ENCODE data around the gene ZDHHC11B. TPM values are rescaled to one million over a fixed set of nuclear protein-coding genes. Genes with fewer than 3 reads are reported as not detected.
"Not testable (repeated sequence)": the region's sequence is repeated elsewhere in the genome, so short reads cannot be mapped to it uniquely, and the experiment has no call there.

Gene ZDHHC11B
- total and polyA plus RNA-seq, 9 donors: 1.7 to 8.0 (median 2.4) TPM

- 82 to 85% (median 83%) methylated on average over 32 of the region's 32 CpGs for WGBS, 3 donors
- intact Hi-C loops (cut with DNase I): no loop called here
- Histone ChIP-seq H3K27ac (no peak overlapping the region), H3K36me3 (no peaks in the 10 kb centered on the region), H3K27me3 (no peaks in the 10 kb centered on the region), H3K4me3 (no peak overlapping the region), H3K9me3 (no peaks in the 10 kb centered on the region), H3K4me1 (ENCODE audit: insufficient read depth) (no peaks in the 10 kb centered on the region)
- peak in 3 of 5 donors; percentile 13 to 24 (median 17) for DNase-seq
- TF ChIP-seq EP300 (IDR thresholded peaks at IDR 0.05) (no peak), CTCF (IDR thresholded peaks at IDR 0.05) (no peak), POLR2A (IDR thresholded peaks at IDR 0.05) (no peak)
Measured at GRCh38 chr5:766666-767431, 17.7 kb downstream of the ZDHHC11B start.

- no peaks in the 10 kb centered on the region for H3K36me3 ChIP-seq
- H3K9me3 ChIP-seq: no peaks in the 10 kb centered on the region
- H3K27ac ChIP-seq: no peak overlapping the region
- no peaks in the 10 kb centered on the region for H3K4me1 ChIP-seq (ENCODE audit: insufficient read depth)
- DNase-seq: peak in 1 of 5 donors; percentile 20
- intact Hi-C loops (cut with DNase I): no loop called here
- TF ChIP-seq CTCF (IDR thresholded peaks at IDR 0.05) (no peak), POLR2A (IDR thresholded peaks at IDR 0.05) (no peak), EP300 (IDR thresholded peaks at IDR 0.05) (no peak)
- no peaks in the 10 kb centered on the region for H3K27me3 ChIP-seq
- WGBS, 3 donors: 87 to 90% (median 89%) methylated on average over 18 of the region's 18 CpGs
- no peak overlapping the region for H3K4me3 ChIP-seq
Measured at GRCh38 chr5:765948-766631, 18.4 kb downstream of the ZDHHC11B start.

- H3K4me1 ChIP-seq (ENCODE audit: insufficient read depth): no peaks in the 10 kb centered on the region
- no peaks in the 10 kb centered on the region for H3K27me3 ChIP-seq
- 94 to 96% (median 95%) methylated on average over 31 of the region's 31 CpGs for WGBS, 3 donors
- H3K27ac ChIP-seq: no peak overlapping the region
- no peaks in the 10 kb centered on the region for H3K9me3 ChIP-seq
- DNase-seq: peak in 1 of 5 donors; percentile 21
- intact Hi-C loops (cut with DNase I): no loop called here
- no peak overlapping the region for H3K4me3 ChIP-seq
- H3K36me3 ChIP-seq: no peaks in the 10 kb centered on the region
- no peak for TF ChIP-seq EP300 (IDR thresholded peaks at IDR 0.05)
- TF ChIP-seq CTCF (IDR thresholded peaks at IDR 0.05): no peak
- no peak for TF ChIP-seq POLR2A (IDR thresholded peaks at IDR 0.05)
Measured at GRCh38 chr5:763998-764781, 20.3 kb downstream of the ZDHHC11B start.

GRCh38 chr5:763397-763796, 21.1 kb downstream of the ZDHHC11B start:
- 74 to 88% (median 81%) methylated on average over 5 of the region's 5 CpGs for WGBS, 3 donors
- peaks cover 4% of the 10 kb centered on the region for H3K4me1 ChIP-seq (ENCODE audit: insufficient read depth)
- H3K36me3 ChIP-seq: no peaks in the 10 kb centered on the region
- no peak for DNase-seq
- H3K9me3 ChIP-seq: no peaks in the 10 kb centered on the region
- no peaks in the 10 kb centered on the region for H3K27me3 ChIP-seq
- intact Hi-C loops (cut with DNase I): no loop called here
- TF ChIP-seq EP300 (IDR thresholded peaks at IDR 0.05): no peak
- TF ChIP-seq POLR2A (IDR thresholded peaks at IDR 0.05): no peak
- TF ChIP-seq CTCF (IDR thresholded peaks at IDR 0.05): no peak
- H3K4me3 ChIP-seq: no peak overlapping the region
- no peak overlapping the region for H3K27ac ChIP-seq

- H3K27me3 ChIP-seq; H3K4me1 ChIP-seq (ENCODE audit: insufficient read depth); H3K27ac ChIP-seq; H3K36me3 ChIP-seq; intact Hi-C loops (cut with DNase I); DNase-seq; H3K4me3 ChIP-seq; H3K9me3 ChIP-seq: not testable (repeated sequence)
- 84 to 89% (median 86%) methylated on average over 8 of the region's 8 CpGs for WGBS, 3 donors
Measured at GRCh38 chr5:762996-763395, 21.5 kb downstream of the ZDHHC11B start.

Data from ovary (tissue), 9 donors.